Endothelial cell of hepatic sinusoid (primary cell): Measurements from ENCODE around the gene SHPK.

Experiments used
- in situ Hi-C: cut with HindIII; loops from 2 replicates; pipeline ENCODE4 v1.10.0; 2017; ENCODE audit warnings: low sequenced_read_pairs

The SHPK gene

GRCh38 chr17:3636154-3636907 is at the start of gene SHPK, which contains the start of gene CTNS:
TSS of gene SHPK (minus strand) at chr17:3636250. CDS start at chr17:3636219, 31 bp downstream.
TSS of gene CTNS (plus strand) at chr17:3636760. CDS start at chr17:3640207, 3,447 bp downstream.
- in situ Hi-C loops, result no loop called here

DNA sequence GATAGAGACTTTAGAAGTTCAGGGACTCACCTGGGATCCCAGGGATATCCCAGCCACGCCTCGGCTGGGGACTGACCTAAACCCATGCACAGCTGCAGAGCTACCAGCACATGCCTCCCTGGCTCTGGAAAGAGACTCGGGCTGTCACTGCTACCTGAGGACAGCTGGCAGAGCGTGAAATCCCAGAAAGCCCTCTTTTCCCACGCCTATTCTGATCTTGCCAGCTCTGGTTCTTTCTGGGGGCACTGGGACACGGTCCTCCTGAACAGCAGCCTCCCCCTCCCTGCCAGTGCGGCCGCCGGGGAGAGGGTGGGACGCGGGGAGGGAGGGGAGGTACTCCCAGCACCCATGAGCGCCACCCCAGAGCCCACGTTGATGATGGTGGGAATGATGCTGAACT is 49.1 kb upstream of the SHPK start:
- in situ Hi-C loops, result no loop called here

DNA sequence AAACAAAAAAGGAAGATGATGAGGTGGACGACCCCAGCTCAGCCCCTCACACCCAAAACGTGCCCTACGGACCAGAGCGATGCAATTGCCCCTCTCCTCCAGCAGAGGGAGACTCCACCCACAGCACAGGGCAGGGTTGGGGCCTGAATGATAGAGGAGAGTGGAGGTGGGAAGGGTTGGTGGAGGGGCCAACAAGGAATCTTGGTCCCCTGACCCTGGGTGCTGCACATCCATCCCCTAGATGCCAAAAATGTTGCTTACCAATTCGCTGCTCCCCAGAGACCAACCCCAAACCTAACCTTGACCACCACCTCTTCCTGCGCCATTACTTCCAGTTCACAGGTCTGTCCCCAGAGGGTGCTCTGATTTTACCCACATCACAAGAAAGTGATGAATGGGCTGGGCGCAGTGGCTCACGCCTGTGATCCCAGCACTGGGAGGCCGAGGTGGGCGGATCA is 47.0 kb upstream of the SHPK start:
- in situ Hi-C loops, result no loop called here

DNA sequence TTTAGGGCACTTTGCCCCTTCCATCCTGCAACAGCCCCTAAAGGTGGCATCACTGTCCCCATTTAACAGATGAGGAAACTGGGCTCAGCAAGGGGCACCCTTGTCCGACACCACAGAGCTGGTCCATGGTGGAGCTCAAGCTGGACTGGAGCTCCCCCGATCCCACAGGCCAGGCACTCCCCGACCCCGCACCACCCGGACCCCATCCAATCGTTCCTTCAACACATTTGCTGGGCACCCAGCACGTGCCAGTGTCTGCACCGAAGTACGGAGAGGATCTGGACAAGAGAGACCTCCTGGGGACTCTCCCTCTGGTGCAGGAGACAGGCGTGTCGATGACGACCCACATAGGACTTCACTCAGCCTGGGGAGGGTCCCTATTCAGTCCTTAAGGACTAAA is 46.0 kb upstream of the SHPK start:
- in situ Hi-C loops, result no loop called here

DNA sequence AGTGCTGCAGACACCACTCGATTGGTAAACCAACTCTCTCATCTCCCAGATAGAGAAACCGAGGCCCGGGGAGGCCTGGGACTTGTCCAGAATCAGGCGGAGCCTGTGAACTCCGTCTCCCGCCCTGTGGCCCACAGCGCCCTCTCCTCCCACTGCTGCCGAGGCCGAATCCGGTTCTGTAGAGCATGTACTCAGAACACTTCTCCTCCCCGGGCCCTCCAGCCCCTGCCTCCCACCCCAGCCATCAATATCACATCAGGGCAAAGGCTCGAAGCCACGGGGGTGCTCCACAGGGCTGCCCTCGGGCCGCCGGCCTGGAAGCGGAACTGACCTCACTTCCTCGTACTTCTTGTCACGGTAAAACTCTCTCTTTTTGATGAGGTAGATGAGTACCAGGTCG is 45.5 kb upstream of the SHPK start:
- in situ Hi-C loops, result no loop called here

GRCh38 chr17:3681057-3681456 is 45.0 kb upstream of the SHPK start:
- in situ Hi-C loops, result no loop called here

DNA sequence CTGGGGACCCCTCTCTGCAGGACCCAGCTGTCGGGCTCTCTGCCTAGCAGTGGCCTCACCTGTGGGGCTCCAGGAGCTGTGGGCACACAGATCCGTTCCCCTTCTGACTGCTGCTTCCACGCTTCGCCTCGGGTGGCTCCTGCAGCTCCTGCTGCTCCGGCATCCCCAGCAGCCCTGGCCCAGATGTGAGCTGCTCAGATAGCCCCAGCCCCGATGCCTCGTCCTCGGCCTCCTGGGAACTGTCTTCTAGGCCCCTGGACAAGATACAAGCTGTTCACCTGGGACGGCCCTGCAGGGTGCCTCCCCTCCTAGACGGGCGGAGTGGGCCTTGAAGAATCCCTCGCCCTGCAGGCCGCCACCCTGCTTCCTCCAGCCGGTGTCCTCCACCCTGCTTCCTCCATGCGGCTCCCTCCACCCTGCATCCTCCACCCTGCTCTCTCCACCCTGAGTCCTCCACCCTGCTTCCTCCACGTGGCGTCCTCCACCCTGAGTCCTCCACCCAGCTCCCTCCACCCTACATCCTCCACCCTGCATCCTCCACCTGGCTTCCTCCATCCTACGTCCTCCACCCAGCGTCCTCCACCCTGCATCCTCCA is 43.6 kb upstream of the SHPK start:
- in situ Hi-C loops, result no loop called here

- in situ Hi-C loops, result no loop called here
These were observed 42.9 kb upstream of the SHPK start for GRCh38 chr17:3678821-3679530.

- in situ Hi-C loops, result no loop called here
These were observed 42.2 kb upstream of the SHPK start for GRCh38 chr17:3678095-3678820.

- in situ Hi-C loops, result no loop called here
These were observed 39.8 kb upstream of the SHPK start for GRCh38 chr17:3675886-3676285.

DNA sequence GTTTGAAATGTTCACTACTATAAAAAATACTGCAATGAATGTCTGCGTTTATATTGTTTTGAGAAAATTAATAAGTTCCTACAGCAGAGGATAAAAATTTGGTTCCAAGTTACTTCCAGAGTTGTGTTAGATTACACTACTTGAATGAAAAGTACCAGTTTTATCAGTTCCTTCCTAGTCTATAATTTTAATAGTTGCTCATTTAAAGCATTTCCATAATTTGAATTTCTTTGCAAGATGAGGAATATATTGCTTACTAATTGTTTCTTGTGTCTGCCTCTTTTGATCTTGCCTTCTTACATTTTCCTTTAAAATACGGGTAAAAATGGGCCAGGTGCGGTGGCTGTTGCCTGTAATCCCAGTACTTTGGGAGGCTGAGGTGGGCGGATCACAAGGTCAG is 36.5 kb upstream of the SHPK start:
- in situ Hi-C loops, result no loop called here

DNA sequence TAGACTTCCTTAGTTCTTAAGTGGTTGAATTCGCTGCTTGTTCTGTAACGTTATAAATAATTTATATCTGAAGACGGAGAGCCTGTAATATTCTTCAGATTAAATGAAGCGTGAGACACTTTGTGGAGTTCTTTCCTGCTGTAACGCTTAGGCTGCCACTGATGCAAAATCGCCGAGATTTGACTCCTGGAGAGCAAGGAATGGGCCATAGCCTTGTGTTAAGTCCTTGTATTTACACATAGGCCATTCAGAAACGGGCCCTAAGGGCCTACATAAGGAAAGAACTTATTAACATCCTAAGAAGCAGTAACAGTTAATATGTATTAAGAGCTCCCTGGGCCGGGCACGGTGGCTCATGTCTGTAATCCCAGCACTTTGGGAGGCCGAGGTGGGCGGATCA is 33.5 kb upstream of the SHPK start:
- in situ Hi-C loops, result no loop called here

DNA sequence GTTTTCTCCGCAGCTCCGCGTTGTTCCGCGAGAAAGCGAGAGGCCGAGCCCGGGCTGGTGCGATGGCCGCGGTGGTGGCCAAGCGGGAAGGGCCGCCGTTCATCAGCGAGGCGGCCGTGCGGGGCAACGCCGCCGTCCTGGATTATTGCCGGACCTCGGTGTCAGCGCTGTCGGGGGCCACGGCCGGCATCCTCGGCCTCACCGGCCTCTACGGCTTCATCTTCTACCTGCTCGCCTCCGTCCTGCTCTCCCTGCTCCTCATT is 33.0 kb upstream of the SHPK start:
- in situ Hi-C loops, result no loop called here

DNA sequence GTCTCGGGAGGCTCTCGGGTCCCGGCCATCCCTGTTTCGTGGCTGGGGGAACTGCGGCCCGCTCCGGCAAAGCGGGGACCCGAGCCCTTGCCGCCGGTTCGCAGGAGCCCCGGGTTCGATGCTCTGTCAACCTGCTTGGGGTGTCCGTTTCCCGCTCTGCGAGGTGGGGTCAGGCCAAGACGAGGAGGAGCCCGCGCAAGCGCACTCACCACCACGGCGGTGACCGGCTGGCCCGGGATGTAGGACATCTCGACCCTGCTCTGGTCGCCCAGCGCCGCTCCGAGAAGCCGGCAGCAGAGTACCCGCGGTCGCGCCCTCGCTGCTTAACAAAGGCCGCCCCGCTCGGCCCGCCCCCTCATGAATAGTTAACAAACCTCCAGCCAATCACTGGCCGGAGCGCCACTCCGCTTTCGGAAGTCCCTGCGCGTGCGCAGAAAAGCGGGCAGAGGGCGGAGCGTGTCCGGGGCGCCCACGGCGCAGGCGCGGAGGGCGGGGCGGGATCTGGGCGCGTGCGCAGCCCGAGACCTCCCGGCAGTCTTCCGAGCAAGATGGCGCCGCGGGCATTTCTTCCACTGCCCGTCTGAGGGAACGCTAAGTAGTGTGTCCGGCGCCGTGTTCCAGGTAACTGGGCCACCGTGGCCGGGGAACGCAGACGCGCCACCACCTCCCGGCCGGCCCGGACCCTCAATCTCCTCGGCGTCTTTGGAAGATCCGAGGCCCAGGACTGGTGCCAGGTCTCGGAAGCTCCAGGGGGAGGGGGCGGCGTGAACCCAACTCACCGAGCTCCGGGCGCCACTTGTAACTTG is 32.4 kb upstream of the SHPK start, which contains the start of the genes EMC6 and TAX1BP3:
EMC6 (plus strand) TSS at position 534 of the 806 bp plus-strand sequence. CDS start 335 bp downstream, outside the sequence.
TAX1BP3 (minus strand) TSS at position 300 of the 806 bp plus-strand sequence; CDS start at position 248, 52 bp downstream.
- in situ Hi-C loops, result no loop called here

- in situ Hi-C loops, result no loop called here
These were observed 31.6 kb upstream of the SHPK start for GRCh38 chr17:3667366-3668278.

DNA sequence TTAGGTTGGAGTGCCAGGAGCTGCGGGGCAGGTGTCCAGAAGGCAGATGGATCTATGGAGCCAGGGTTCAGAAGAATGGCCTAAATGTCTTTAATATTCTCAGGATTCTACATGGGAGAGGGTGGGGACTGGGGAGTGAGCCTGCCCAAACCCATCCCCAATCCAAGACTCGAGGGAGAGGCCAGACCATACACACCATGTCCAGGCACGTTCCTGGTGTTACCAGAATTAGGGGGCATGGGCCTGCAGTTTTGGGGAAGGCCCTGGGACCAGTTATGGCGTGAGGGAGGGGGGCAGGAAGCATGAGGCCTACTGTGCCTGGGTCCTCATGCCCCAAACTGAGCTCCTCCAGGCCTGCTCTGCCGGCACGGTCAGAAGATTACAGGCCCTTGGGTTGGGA is 30.5 kb upstream of the SHPK start:
- in situ Hi-C loops, result no loop called here

- in situ Hi-C loops, result no loop called here
These were observed 29.8 kb upstream of the SHPK start for GRCh38 chr17:3665834-3666233.

DNA sequence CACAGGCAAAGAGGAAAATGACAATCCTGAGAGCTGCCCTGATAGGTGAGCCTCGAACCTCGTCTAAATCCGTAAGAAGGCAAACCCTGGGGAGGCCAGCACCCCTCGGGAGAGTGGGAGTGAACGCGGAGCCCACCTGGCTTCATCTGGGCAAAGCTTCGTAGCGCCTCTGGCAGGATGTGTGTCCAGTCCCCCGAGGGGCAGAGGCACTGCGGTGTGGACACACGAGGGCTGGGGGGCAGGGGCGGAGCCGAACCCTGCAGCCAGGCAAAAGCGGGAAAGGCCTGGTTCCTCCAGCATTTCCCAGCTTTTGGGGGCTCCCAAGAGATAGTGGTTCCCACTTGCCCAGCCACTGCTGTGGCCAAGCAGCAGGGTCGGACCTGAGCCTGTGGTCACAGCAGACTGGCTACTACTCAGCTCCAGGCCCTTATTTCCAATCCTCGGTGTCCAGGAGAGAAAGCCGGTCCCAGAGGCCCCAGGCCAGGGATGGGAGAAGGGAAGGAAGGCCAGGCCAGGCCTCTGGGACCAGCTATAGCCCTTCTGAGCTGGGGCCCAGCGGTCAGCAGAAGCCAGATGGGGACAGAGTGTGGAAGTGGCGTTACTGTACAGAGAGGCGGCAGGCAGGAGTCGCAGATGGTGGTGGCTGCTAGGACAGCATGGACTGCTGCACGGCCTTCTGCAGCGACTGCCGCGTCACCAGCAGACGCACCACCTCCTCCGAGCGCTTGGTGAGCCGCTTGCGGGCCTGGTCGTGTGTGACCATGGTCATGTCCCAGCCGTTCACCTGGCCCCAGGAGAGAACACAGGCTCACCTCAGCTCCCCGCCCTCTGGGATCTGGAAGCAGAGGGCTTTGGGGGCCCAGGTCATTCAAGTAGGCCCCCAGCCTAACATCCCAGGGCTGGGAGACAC is 27.3 kb upstream of the SHPK start:
- in situ Hi-C loops, result no loop called here
